22Rv1 (cell line): ENCODE data around the gene FKBP14.
"Not testable (repeated sequence)": the region's sequence is repeated elsewhere in the genome, so short reads cannot be mapped to it uniquely, and the experiment has no call there.

ENCODE experiments used
- H3K27ac ChIP-seq: fragments of 450-650 bp; 2 replicates; pipeline ENCODE4 v1.5.1; 2017
- ZFX ChIP-seq: fragments of 450-650 bp; IDR thresholded peaks from 2 replicates; pipeline ENCODE4 v1.6.1; 2017; ENCODE audit warnings: antibody characterized with exemption, borderline replicate concordance
- TF ChIP-seq, protein P1 (sequence below): fragments of 450-650 bp; IDR thresholded peaks from 2 replicates; pipeline ENCODE4 v1.5.1; 2017; ENCODE audit warnings: mild to moderate bottlenecking

The FKBP14 gene

DNA sequence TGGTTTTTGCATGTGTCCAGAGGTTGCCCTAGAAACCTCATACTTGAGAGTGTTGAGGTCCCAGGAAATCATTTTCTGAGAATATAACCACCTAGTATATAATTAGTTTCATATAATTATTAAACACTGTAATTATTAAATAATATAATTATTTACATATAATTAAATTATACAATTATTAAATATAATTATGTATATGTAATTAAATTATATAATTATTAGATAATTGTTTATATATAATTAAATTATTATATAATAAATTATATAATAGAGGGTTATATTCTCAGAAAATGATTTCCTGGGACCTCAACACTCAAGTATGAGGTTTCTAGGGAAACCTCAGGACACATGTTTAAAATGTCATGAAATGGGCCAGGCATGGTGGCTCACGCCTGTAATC lies 64.5 kb downstream of the FKBP14 start:
- TF ChIP-seq, protein P1, sequence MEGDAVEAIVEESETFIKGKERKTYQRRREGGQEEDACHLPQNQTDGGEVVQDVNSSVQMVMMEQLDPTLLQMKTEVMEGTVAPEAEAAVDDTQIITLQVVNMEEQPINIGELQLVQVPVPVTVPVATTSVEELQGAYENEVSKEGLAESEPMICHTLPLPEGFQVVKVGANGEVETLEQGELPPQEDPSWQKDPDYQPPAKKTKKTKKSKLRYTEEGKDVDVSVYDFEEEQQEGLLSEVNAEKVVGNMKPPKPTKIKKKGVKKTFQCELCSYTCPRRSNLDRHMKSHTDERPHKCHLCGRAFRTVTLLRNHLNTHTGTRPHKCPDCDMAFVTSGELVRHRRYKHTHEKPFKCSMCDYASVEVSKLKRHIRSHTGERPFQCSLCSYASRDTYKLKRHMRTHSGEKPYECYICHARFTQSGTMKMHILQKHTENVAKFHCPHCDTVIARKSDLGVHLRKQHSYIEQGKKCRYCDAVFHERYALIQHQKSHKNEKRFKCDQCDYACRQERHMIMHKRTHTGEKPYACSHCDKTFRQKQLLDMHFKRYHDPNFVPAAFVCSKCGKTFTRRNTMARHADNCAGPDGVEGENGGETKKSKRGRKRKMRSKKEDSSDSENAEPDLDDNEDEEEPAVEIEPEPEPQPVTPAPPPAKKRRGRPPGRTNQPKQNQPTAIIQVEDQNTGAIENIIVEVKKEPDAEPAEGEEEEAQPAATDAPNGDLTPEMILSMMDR = no peak
- TF ChIP-seq ZFX = no peak
- H3K27ac ChIP-seq = no peak overlapping the region

DNA sequence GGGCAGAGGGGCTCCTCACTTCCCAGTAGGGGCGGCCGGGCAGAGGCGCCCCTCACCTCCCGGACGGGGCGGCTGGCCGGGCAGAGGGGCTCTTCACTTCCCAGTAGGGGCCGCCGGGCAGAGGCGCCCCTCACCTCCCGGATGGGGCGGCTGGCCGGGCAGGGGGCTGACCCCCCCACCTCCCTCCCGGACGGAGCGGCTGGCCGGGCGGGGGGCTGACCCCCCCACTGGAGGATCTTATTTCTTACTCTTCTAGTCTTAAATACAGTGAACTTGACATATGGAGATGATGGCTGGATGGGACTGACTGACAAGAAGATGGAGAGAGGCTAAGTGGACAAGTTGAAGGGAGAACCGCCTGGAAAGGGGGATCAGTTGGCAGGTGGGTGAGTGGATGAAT lies 64.9 kb downstream of the FKBP14 start:
- H3K27ac ChIP-seq = not testable (repeated sequence)
